OCI-LY1 (cell line): Measurements from ENCODE around the gene AIF1L.

Experiments used
- H2AFZ ChIP-seq: fragments of 200-600 bp; sonication (generic), shearing (Covaris generic); 2 replicates; pipeline ENCODE4 v1.6.0; 2014; ENCODE audit warnings: antibody characterized with exemption, mild to moderate bottlenecking, low read length
- H3F3A ChIP-seq: fragments of 200-600 bp; sonication (generic), shearing (Covaris generic); 2 replicates; pipeline ENCODE4 v1.6.0; 2014; ENCODE audit warnings: mild to moderate bottlenecking, antibody characterized with exemption, low read length, moderate library complexity; ENCODE audit not compliant: insufficient read depth
- H3K27ac ChIP-seq: fragments of 200-600 bp; sonication (generic); 2 replicates; pipeline ENCODE4 v1.5.1; 2014; ENCODE audit warnings: low read length, mixed run types, mild to moderate bottlenecking, low read depth; ENCODE audit not compliant: poor library complexity, severe bottlenecking
- H3K27me3 ChIP-seq: fragments of 200-600 bp; sonication (generic); 2 replicates; pipeline ENCODE4 v1.6.0; 2014; ENCODE audit warnings: antibody characterized with exemption, mild to moderate bottlenecking, low read length, moderate library complexity; ENCODE audit not compliant: insufficient read depth
- H3K36me3 ChIP-seq: fragments of 200-600 bp; sonication (generic); 2 replicates; pipeline ENCODE4 v1.6.1; 2014; ENCODE audit warnings: mild to moderate bottlenecking, antibody characterized with exemption, low read length, moderate library complexity, mixed read lengths; ENCODE audit not compliant: insufficient read depth
- H3K4me1 ChIP-seq: fragments of 200-600 bp; sonication (generic); 2 replicates; pipeline ENCODE4 v1.5.1; 2014; ENCODE audit warnings: mild to moderate bottlenecking, low read length, moderate library complexity; ENCODE audit not compliant: insufficient read depth, severe bottlenecking
- H3K4me2 ChIP-seq: fragments of 200-600 bp; sonication (generic), shearing (Covaris generic); 2 replicates; pipeline ENCODE4 v1.6.1; 2014; ENCODE audit warnings: low read length
- H3K4me3 ChIP-seq: fragments of 200-600 bp; sonication (generic); 2 replicates; pipeline ENCODE4 v1.5.1; 2014; ENCODE audit warnings: low read length, low read depth, mild to moderate bottlenecking, mixed read lengths; ENCODE audit not compliant: poor library complexity, severe bottlenecking
- H3K79me2 ChIP-seq: fragments of 200-600 bp; shearing (Covaris generic); 2 replicates; pipeline ENCODE4 v1.6.1; 2016; ENCODE audit warnings: mixed run types, low read length, mixed read lengths; ENCODE audit not compliant: insufficient read depth
- H3K9ac ChIP-seq: fragments of 200-600 bp; sonication (generic), shearing (Covaris generic); 2 replicates; pipeline ENCODE4 v1.6.1; 2014; ENCODE audit warnings: mild to moderate bottlenecking, low read length, mixed read lengths
- H3K9me2 ChIP-seq: fragments of 200-600 bp; sonication (generic), shearing (Covaris generic); 2 replicates; pipeline ENCODE4 v1.6.1; 2014; ENCODE audit warnings: low read depth, mild to moderate bottlenecking, low read length, mixed read lengths
- H3K9me3 ChIP-seq: fragments of 200-600 bp; shearing (Covaris generic); 2 replicates; pipeline ENCODE4 v1.6.1; 2014; ENCODE audit warnings: low read length, mixed read lengths
- H4K20me1 ChIP-seq: fragments of 200-600 bp; sonication (generic), shearing (Covaris generic); 2 replicates; pipeline ENCODE4 v1.6.0; 2016; ENCODE audit warnings: mild to moderate bottlenecking, low read length; ENCODE audit not compliant: insufficient read depth
- EZH2 ChIP-seq: fragments of 200-600 bp; sonication (generic), shearing (Covaris generic); IDR thresholded peaks from 2 replicates; pipeline ENCODE4 v1.8.0; 2017; ENCODE audit warnings: borderline replicate concordance, mixed run types, mild to moderate bottlenecking, antibody characterized with exemption, low read length, moderate library complexity, mixed read lengths
- TF ChIP-seq, protein P1 (sequence below): fragments of 200-600 bp; sonication (generic), shearing (Covaris generic); IDR thresholded peaks from 2 replicates; pipeline ENCODE4 v1.5.1; 2017; ENCODE audit warnings: mild to moderate bottlenecking, antibody characterized with exemption, low read length, moderate library complexity, mixed read lengths

AIF1L gene

DNA sequence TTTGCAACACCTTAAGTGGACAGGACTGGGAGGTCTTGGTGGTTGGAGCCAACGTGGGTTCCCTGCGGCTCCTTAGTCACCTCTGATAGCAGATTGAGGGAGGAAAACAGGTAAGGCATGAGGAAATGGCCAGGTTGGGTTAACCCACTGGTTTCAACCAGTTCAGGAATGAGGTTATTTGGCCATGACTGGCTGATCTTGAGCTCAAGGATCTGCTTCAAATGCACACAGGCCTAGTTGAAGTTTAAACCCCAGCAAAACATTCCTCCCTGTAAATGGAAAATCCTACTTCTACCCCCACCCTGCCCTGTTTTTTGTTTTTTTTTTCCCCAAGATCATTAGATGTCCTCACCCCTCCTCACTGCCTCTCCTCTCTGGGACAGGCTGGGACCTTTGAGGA, 25.8 kb downstream of the AIF1L start:
- no peak overlapping the region for H2AFZ ChIP-seq
- no peak overlapping the region for H3K9ac ChIP-seq

DNA sequence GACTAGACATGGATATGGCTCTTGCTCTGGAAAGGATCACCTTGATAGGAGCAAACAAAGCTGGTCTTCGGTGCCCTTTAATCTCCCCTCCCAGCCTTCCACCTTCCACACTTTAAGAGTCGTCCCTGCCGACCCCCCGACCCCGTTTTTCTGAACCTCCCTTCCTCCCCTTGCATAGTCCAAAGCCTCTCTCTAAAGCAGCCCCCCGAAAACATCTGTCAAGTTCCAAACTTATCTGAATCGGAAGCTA, 28.6 kb downstream of the AIF1L start:
- TF ChIP-seq EZH2: no peak
- TF ChIP-seq, protein P1, sequence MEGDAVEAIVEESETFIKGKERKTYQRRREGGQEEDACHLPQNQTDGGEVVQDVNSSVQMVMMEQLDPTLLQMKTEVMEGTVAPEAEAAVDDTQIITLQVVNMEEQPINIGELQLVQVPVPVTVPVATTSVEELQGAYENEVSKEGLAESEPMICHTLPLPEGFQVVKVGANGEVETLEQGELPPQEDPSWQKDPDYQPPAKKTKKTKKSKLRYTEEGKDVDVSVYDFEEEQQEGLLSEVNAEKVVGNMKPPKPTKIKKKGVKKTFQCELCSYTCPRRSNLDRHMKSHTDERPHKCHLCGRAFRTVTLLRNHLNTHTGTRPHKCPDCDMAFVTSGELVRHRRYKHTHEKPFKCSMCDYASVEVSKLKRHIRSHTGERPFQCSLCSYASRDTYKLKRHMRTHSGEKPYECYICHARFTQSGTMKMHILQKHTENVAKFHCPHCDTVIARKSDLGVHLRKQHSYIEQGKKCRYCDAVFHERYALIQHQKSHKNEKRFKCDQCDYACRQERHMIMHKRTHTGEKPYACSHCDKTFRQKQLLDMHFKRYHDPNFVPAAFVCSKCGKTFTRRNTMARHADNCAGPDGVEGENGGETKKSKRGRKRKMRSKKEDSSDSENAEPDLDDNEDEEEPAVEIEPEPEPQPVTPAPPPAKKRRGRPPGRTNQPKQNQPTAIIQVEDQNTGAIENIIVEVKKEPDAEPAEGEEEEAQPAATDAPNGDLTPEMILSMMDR: no peak
- Histone ChIP-seq H3K4me2 (peak overlapping the region; percentile 96), H3K79me2 (peaks cover 12% of the 10 kb centered on the region), H3K36me3 (peaks cover 26% of the 10 kb centered on the region), H3K27ac (peak overlapping the region; percentile 41), H2AFZ (no peak overlapping the region), H3K27me3 (no peaks in the 10 kb centered on the region), H3K4me3 (peak overlapping the region; percentile 87), H3K9ac (peak overlapping the region; percentile 98), H3F3A (no peaks in the 10 kb centered on the region), H3K4me1 (peaks cover 18% of the 10 kb centered on the region), H3K9me2 (no peaks in the 10 kb centered on the region), H3K9me3 (no peaks in the 10 kb centered on the region), H4K20me1 (no peaks in the 10 kb centered on the region)

More for the DNA sequence above, 25.8 kb downstream of the AIF1L start:
- Histone ChIP-seq H3K4me3 (no peak overlapping the region), H3K9me2 (no peaks in the 10 kb centered on the region), H3K27ac (no peak overlapping the region), H4K20me1 (no peaks in the 10 kb centered on the region), H3K27me3 (0 out of 2 replicates have a peak, but pooled peaks cover 8% of the 10 kb centered on the region), H3F3A (no peaks in the 10 kb centered on the region), H3K79me2 (peaks cover 12% of the 10 kb centered on the region), H3K9me3 (no peaks in the 10 kb centered on the region), H3K36me3 (no peaks in the 10 kb centered on the region), H3K4me1 (peaks cover 18% of the 10 kb centered on the region), H3K4me2 (no peak overlapping the region)
- TF ChIP-seq, protein P1: no peak
- TF ChIP-seq EZH2: no peak

DNA sequence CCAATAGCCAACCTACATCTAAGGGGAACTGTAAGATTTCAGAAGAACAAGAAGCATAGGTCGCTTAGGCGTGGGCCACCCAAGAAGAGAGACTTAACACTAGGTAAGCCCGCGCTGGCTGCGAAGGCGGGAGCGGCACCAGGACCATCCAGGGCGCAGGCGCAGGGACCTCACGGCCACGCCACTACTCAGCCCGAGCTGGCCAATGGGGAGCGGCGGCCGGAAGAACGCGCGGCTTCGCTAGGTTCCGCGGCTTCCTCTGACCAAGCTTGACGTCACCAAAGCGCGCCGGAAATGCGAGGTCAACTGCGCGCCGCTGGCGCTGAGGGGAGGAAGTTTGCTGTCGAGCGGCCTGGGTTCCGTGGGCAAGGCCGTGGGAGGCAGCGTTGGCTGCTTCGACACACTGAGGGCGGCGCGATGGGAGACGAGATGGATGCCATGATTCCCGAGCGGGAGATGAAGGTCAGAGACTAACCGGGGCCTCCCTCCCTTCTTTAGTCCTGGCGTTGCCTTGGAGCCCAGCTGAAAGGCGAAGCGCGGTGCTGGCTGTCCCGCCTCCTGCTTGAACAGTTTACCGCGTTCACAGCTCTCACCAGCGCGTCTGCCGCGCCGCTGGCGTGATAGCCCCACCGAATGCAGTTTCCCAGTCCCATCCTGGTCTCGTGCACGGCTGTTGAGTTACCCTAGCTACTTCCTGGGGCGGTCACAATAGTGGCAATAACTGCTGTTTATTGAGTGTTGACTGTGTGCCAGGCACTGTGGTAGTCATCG, 29.1 kb downstream of the AIF1L start, which contains the start of gene NUP214:
NUP214 (plus strand) TSS at position 299 of the 771 bp plus-strand sequence; CDS start at position 418, 119 bp downstream.
- Histone ChIP-seq H3K9me3 (no peaks in the 10 kb centered on the region), H3K4me2 (peak within 1 kb of the TSS; percentile 99), H3K9ac (peak within 1 kb of the TSS; percentile 98), H3K27me3 (no peaks in the 10 kb centered on the region), H3K4me3 (peak within 1 kb of the TSS; percentile 87), H3K9me2 (no peaks in the 10 kb centered on the region), H3K27ac (peak within 1 kb of the TSS; percentile 41), H3K36me3 (peaks cover 30% of the 10 kb centered on the region), H2AFZ (no peak within 1 kb of the TSS), H3K79me2 (peaks cover 12% of the 10 kb centered on the region), H4K20me1 (no peaks in the 10 kb centered on the region), H3F3A (no peaks in the 10 kb centered on the region), H3K4me1 (peaks cover 18% of the 10 kb centered on the region)
- TF ChIP-seq, protein P1: no peak
- TF ChIP-seq EZH2: no peak
